Measurements from ENCODE around the gene KCNIP1.
A peak's percentile ranks its signal among the peaks of the same experiment; 100 is the strongest.

Gene KCNIP1

GRCh38 chr5:170488570-170488969 is 15.2 kb upstream of the KCNIP1 start:
- Histone ChIP-seq H3K4me3 (no peak overlapping the region), H3K4me1 (peaks cover 0 to 15% (median 5%) of the 10 kb centered on the region in 4 donors), H3K27ac (no peak overlapping the region), H3K36me3 (no peaks in the 10 kb centered on the region), H3K9me3 (no peaks in the 10 kb centered on the region), H3K27me3 (no peaks in the 10 kb centered on the region)
- no peak for DNase-seq
- no peak for TF ChIP-seq CTCF (IDR thresholded peaks at IDR 0.05)
- intact Hi-C loops (cut with DNase I; ENCODE audit: low total_unique reads): no loop called here

- Histone ChIP-seq H3K4me3 (no peak overlapping the region), H3K27me3 (no peaks in the 10 kb centered on the region), H3K4me1 (peaks cover 0 to 15% (median 5%) of the 10 kb centered on the region in 4 donors), H3K9me3 (no peaks in the 10 kb centered on the region), H3K27ac (no peak overlapping the region), H3K36me3 (no peaks in the 10 kb centered on the region)
- no peak for DNase-seq
- TF ChIP-seq CTCF (IDR thresholded peaks at IDR 0.05): no peak
- intact Hi-C loops (cut with DNase I; ENCODE audit: low total_unique reads): no loop called here
Measured at GRCh38 chr5:170489199-170489598, 14.6 kb upstream of the KCNIP1 start.

GRCh38 chr5:170490381-170490780 is 13.4 kb upstream of the KCNIP1 start:
- Histone ChIP-seq H3K36me3 (no peaks in the 10 kb centered on the region), H3K9me3 (no peaks in the 10 kb centered on the region), H3K4me3 (no peak overlapping the region), H3K27ac (no peak overlapping the region), H3K27me3 (no peaks in the 10 kb centered on the region), H3K4me1 (peaks cover 0 to 15% (median 5%) of the 10 kb centered on the region in 4 donors)
- intact Hi-C loops (cut with DNase I; ENCODE audit: low total_unique reads): no loop called here
- no peak for DNase-seq
- no peak for TF ChIP-seq CTCF (IDR thresholded peaks at IDR 0.05)

GRCh38 chr5:170491479-170491878 is 12.3 kb upstream of the KCNIP1 start:
- no peak for DNase-seq

GRCh38 chr5:170493028-170493820 is 10.6 kb upstream of the KCNIP1 start:
- Histone ChIP-seq H3K36me3 (no peaks in the 10 kb centered on the region), H3K27me3 (peaks cover 0 to 9% of the 10 kb centered on the region in 2 donors), H3K4me3 (no peak overlapping the region), H3K4me1 (peaks cover 0 to 15% (median 5%) of the 10 kb centered on the region in 4 donors), H3K27ac (no peak overlapping the region), H3K9me3 (no peaks in the 10 kb centered on the region)
- intact Hi-C loops (cut with DNase I; ENCODE audit: low total_unique reads): no loop called here
- TF ChIP-seq CTCF (IDR thresholded peaks at IDR 0.05): no peak
- DNase-seq: no peak

More at GRCh38 chr5:170491479-170491878, 12.3 kb upstream of the KCNIP1 start:
- no peaks in the 10 kb centered on the region for H3K27me3 ChIP-seq
- H3K27ac ChIP-seq: peak overlapping the region; percentile 42 to 43
- H3K4me3 ChIP-seq: no peak overlapping the region
- TF ChIP-seq CTCF (IDR thresholded peaks at IDR 0.05): no peak
- intact Hi-C loops (cut with DNase I; ENCODE audit: low total_unique reads): no loop called here
- H3K36me3 ChIP-seq: no peaks in the 10 kb centered on the region
- peaks cover 0 to 15% (median 5%) of the 10 kb centered on the region in 4 donors for H3K4me1 ChIP-seq
- H3K9me3 ChIP-seq: no peaks in the 10 kb centered on the region
